ENCODE measurements around the gene CHMP2A.

- no peak for TF ChIP-seq CREB3 (CRISPR knock-in tag; IDR thresholded peaks at IDR 0.05)
- no peak for TF ChIP-seq SP1 (IDR thresholded peaks at IDR 0.05)
- no peak for TF ChIP-seq SP1 (CRISPR knock-in tag; IDR thresholded peaks at IDR 0.05)
- no peak for TF ChIP-seq ATAD3A (CRISPR knock-in tag; IDR thresholded peaks at IDR 0.05)
- TF ChIP-seq ZNF530 (CRISPR knock-in tag; IDR thresholded peaks at IDR 0.05; ENCODE audit: low read depth) = no peak
- no peak for TF ChIP-seq ADNP (CRISPR knock-in tag; IDR thresholded peaks at IDR 0.05)
- TF ChIP-seq MYC (CRISPR knock-in tag; IDR thresholded peaks at IDR 0.05; ENCODE audit: borderline replicate concordance) = no peak
- no peak for TF ChIP-seq MXI1 (IDR thresholded peaks at IDR 0.05; ENCODE audit: borderline replicate concordance, low read depth, low read length)
- no peak for TF ChIP-seq ZNF124 (CRISPR knock-in tag; IDR thresholded peaks at IDR 0.05)
- no peak for TF ChIP-seq CBFB (CRISPR knock-in tag; IDR thresholded peaks at IDR 0.05)
- no peak for TF ChIP-seq ZFX (CRISPR knock-in tag; IDR thresholded peaks at IDR 0.05; ENCODE audit: low read depth)
- no peak for TF ChIP-seq CTCF (CRISPR knock-in tag; IDR thresholded peaks at IDR 0.05)
- TF ChIP-seq ZBTB44 (CRISPR knock-in tag; IDR thresholded peaks at IDR 0.05) = no peak
These were observed 14.5 kb upstream of the CHMP2A start for GRCh38 chr19:58569191-58569942.
